GM18517 (cell line): Measurements from ENCODE around the gene MAT2A.
"Not testable (repeated sequence)": the region's sequence is repeated elsewhere in the genome, so short reads cannot be mapped to it uniquely, and the experiment has no call there.

ENCODE experiments used
- ATAC-seq: cut with Tn5 transposase; IDR thresholded peaks from one replicate; pipeline ENCODE4 v1.9.1; 2021; ENCODE audit warnings: mild to moderate bottlenecking, moderate library complexity; ENCODE audit not compliant: unreplicated experiment

The MAT2A gene

GRCh38 chr2:85523903-85524335 lies 15.0 kb upstream of the MAT2A start:
- no peak for ATAC-seq

GRCh38 chr2:85524336-85524908 lies 14.5 kb upstream of the MAT2A start:
- no peak for ATAC-seq

- ATAC-seq = no peak
These were observed 13.9 kb upstream of the MAT2A start for GRCh38 chr2:85525029-85525428.

- no peak for ATAC-seq
These were observed 13.4 kb upstream of the MAT2A start for GRCh38 chr2:85525567-85525966.

- ATAC-seq = no peak
These were observed 11.2 kb upstream of the MAT2A start for GRCh38 chr2:85527787-85528186.

GRCh38 chr2:85528355-85528754 lies 10.6 kb upstream of the MAT2A start:
- ATAC-seq = no peak

- ATAC-seq = no peak
These were observed 9.2 kb upstream of the MAT2A start for GRCh38 chr2:85529809-85530208.

GRCh38 chr2:85531589-85531988 lies 7.4 kb upstream of the MAT2A start:
- ATAC-seq = no peak

GRCh38 chr2:85534099-85534498 lies 4.9 kb upstream of the MAT2A start:
- no peak for ATAC-seq

GRCh38 chr2:85534881-85535280 lies 4.1 kb upstream of the MAT2A start:
- no peak for ATAC-seq

GRCh38 chr2:85536479-85536878 lies 2.5 kb upstream of the MAT2A start:
- ATAC-seq = no peak

- ATAC-seq = no peak
These were observed 1.1 kb upstream of the MAT2A start for GRCh38 chr2:85537600-85538506.

- ATAC-seq = peak; percentile 25
These were observed 579 bp downstream of the MAT2A start for GRCh38 chr2:85539361-85540132.

GRCh38 chr2:85540133-85540648 lies 1.2 kb downstream of the MAT2A start:
- no peak for ATAC-seq

GRCh38 chr2:85541262-85541661 lies 2.3 kb downstream of the MAT2A start:
- ATAC-seq = no peak

- no peak for ATAC-seq
These were observed 2.9 kb downstream of the MAT2A start for GRCh38 chr2:85541753-85542457.

GRCh38 chr2:85542777-85543176 lies 3.8 kb downstream of the MAT2A start:
- no peak for ATAC-seq

- not testable (repeated sequence) for ATAC-seq
These were observed 5.3 kb downstream of the MAT2A start for GRCh38 chr2:85544254-85544691.

GRCh38 chr2:85544915-85545779 lies 6.2 kb downstream of the MAT2A start:
- ATAC-seq = not testable (repeated sequence)

GRCh38 chr2:85545780-85546240 lies 6.8 kb downstream of the MAT2A start:
- no peak for ATAC-seq
